NCI-H2227 treated with DMSO at 0.1 percent for 48 hours (cell line): Measurements from ENCODE around the gene SYNE1.
"Not testable (repeated sequence)": the region's sequence is repeated elsewhere in the genome, so short reads cannot be mapped to it uniquely, and the experiment has no call there.

Experiments
- DNase-seq: peaks from one replicate; lab custom pipeline; 2025; lab: John Stamatoyannopoulos, UW

SYNE1 gene

GRCh38 chr6:152491501-152491900 lies 145.7 kb downstream of the SYNE1 start:
- DNase-seq = not testable (repeated sequence)

GRCh38 chr6:152490971-152491378 lies 146.2 kb downstream of the SYNE1 start:
- not testable (repeated sequence) for DNase-seq

- DNase-seq = no peak
These were observed 152.4 kb downstream of the SYNE1 start for GRCh38 chr6:152484806-152485205.

- DNase-seq = no peak
These were observed 154.9 kb downstream of the SYNE1 start for GRCh38 chr6:152482289-152482688.

GRCh38 chr6:152478377-152479010 lies 158.7 kb downstream of the SYNE1 start:
- no peak for DNase-seq

GRCh38 chr6:152474354-152474753 lies 162.8 kb downstream of the SYNE1 start:
- no peak for DNase-seq

- DNase-seq = no peak
These were observed 164.8 kb downstream of the SYNE1 start for GRCh38 chr6:152472325-152472724.

- no peak for DNase-seq
These were observed 165.5 kb downstream of the SYNE1 start for GRCh38 chr6:152471456-152472265.

GRCh38 chr6:152463164-152463563 lies 174.0 kb downstream of the SYNE1 start:
- no peak for DNase-seq

- no peak for DNase-seq
These were observed 174.4 kb downstream of the SYNE1 start for GRCh38 chr6:152462716-152463115.

GRCh38 chr6:152461556-152461955 lies 175.6 kb downstream of the SYNE1 start:
- DNase-seq = no peak

- DNase-seq = no peak
These were observed 178.2 kb downstream of the SYNE1 start for GRCh38 chr6:152458648-152459644.

GRCh38 chr6:152457949-152458624 lies 179.1 kb downstream of the SYNE1 start:
- no peak for DNase-seq

- no peak for DNase-seq
These were observed 183.2 kb downstream of the SYNE1 start for GRCh38 chr6:152454003-152454402.

- no peak for DNase-seq
These were observed 183.7 kb downstream of the SYNE1 start for GRCh38 chr6:152453421-152453820.

GRCh38 chr6:152452639-152453038 lies 184.5 kb downstream of the SYNE1 start:
- no peak for DNase-seq

- DNase-seq = no peak
These were observed 186.6 kb downstream of the SYNE1 start for GRCh38 chr6:152450519-152450918.

- DNase-seq = no peak
These were observed 195.3 kb downstream of the SYNE1 start for GRCh38 chr6:152441902-152442301.

- no peak for DNase-seq
These were observed 201.3 kb downstream of the SYNE1 start for GRCh38 chr6:152435816-152436215.

GRCh38 chr6:152432758-152433157 lies 204.4 kb downstream of the SYNE1 start:
- no peak for DNase-seq

- DNase-seq = no peak
These were observed 209.0 kb downstream of the SYNE1 start for GRCh38 chr6:152428126-152428525.

- no peak for DNase-seq
These were observed 210.9 kb downstream of the SYNE1 start for GRCh38 chr6:152426276-152426675.
